Memory B cell (primary cell): Measurements from ENCODE around the gene FAM228A.
A peak's percentile ranks its signal among the peaks of the same experiment; 100 is the strongest.

Experiments
- ATAC-seq: fragments of 150-1000 bp; cut with Tn5 transposase; 2 replicates; pipeline ENCODE4 v1.10.0; 2021; ENCODE audit warnings: low read depth, mild to moderate bottlenecking, moderate library complexity
- DNase-seq, 2 donors: peaks; one replicate each; pipeline ENCODE4 v3.0.0; 2022; ENCODE audit warnings: low spot score in 2 of 2
- H3K27ac Mint-ChIP-seq: one replicate; pipeline ENCODE4 v1.8.0; 2022; ENCODE audit warnings: mild to moderate bottlenecking, moderate library complexity, mixed read lengths
- H3K27me3 Mint-ChIP-seq: one replicate; pipeline ENCODE4 v1.8.0; 2022; ENCODE audit warnings: mixed read lengths
- H3K36me3 Mint-ChIP-seq: one replicate; pipeline ENCODE4 v1.8.0; 2022; ENCODE audit warnings: mild to moderate bottlenecking, mixed read lengths
- H3K4me1 Mint-ChIP-seq: one replicate; pipeline ENCODE4 v1.8.0; 2022; ENCODE audit warnings: mixed read lengths
- H3K4me3 Mint-ChIP-seq: one replicate; pipeline ENCODE4 v1.8.0; 2022; ENCODE audit warnings: mild to moderate bottlenecking, moderate library complexity, mixed read lengths
- H3K9me3 Mint-ChIP-seq: one replicate; pipeline ENCODE4 v1.8.0; 2022; ENCODE audit warnings: mixed read lengths

Gene FAM228A

DNA sequence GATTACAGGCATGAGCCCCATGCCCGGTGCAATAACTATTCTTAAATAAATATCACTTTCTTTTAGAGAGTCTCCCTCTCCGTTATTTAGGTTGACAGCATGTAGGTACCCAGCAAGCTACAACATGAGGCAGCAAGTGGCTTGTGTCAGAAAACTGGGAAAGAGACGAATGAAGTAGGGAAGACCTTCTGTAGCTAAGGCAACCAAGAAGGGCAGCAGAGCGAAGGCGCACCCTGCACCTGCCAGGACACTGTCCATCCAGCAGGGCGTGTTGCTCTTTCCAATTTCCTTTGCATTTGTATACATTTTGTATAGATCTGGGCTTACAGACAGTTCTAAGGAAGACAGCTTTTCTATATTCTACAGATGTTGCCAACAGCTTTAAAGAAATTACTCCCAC, 48.1 kb downstream of the FAM228A start:
- ATAC-seq: no peak
- peaks cover 43% of the 10 kb centered on the region for H3K36me3 Mint-ChIP-seq
- H3K27ac Mint-ChIP-seq: no peak overlapping the region

GRCh38 chr2:24225499-24226242, 50.8 kb downstream of the FAM228A start:
- H3K27ac Mint-ChIP-seq: peak overlapping the region; percentile 42
- H3K4me1 Mint-ChIP-seq: no peaks in the 10 kb centered on the region

More for the DNA sequence above, 48.1 kb downstream of the FAM228A start:
- Mint-ChIP-seq H3K4me1 (no peaks in the 10 kb centered on the region), H3K27me3 (no peaks in the 10 kb centered on the region), H3K4me3 (no peak overlapping the region), H3K9me3 (no peaks in the 10 kb centered on the region)
- DNase-seq: no peak

GRCh38 chr2:24228470-24228869, 53.6 kb downstream of the FAM228A start:
- Mint-ChIP-seq H3K36me3 (peaks cover 19% of the 10 kb centered on the region), H3K4me3 (no peak overlapping the region), H3K9me3 (no peaks in the 10 kb centered on the region), H3K4me1 (no peaks in the 10 kb centered on the region), H3K27me3 (no peaks in the 10 kb centered on the region), H3K27ac (peak overlapping the region; percentile 9)
- no peak for ATAC-seq
- no peak for DNase-seq

More at GRCh38 chr2:24225499-24226242, 50.8 kb downstream of the FAM228A start:
- no peak overlapping the region for H3K4me3 Mint-ChIP-seq
- peaks cover 25% of the 10 kb centered on the region for H3K36me3 Mint-ChIP-seq
- H3K9me3 Mint-ChIP-seq: no peaks in the 10 kb centered on the region
- no peaks in the 10 kb centered on the region for H3K27me3 Mint-ChIP-seq
- no peak for ATAC-seq
- DNase-seq: no peak

DNA sequence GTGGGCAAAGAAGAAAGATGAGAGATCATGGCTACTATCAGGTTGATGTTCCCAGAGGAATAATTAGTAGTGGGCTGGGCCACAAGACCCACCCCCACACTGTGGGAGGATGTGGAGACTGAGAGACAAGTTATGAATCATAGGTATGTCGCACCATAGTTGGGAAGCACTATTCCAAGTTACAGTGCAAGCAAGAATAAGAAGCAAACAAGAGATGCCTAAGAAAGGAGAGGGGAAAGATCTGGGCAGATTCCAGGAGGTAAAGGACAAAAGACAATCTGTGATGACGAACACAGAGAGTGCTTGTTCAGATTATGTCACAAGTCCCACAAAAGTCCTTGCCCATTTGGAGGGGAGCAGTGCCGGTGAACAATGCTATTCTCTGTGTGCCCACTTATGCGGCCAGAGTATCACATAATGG, 56.6 kb downstream of the FAM228A start:
- no peak overlapping the region for H3K4me3 Mint-ChIP-seq
- no peak overlapping the region for H3K27ac Mint-ChIP-seq
- no peak for ATAC-seq
- no peaks in the 10 kb centered on the region for H3K4me1 Mint-ChIP-seq
- no peak for DNase-seq
- no peaks in the 10 kb centered on the region for H3K9me3 Mint-ChIP-seq
- no peaks in the 10 kb centered on the region for H3K27me3 Mint-ChIP-seq
- H3K36me3 Mint-ChIP-seq: peaks cover 22% of the 10 kb centered on the region

DNA sequence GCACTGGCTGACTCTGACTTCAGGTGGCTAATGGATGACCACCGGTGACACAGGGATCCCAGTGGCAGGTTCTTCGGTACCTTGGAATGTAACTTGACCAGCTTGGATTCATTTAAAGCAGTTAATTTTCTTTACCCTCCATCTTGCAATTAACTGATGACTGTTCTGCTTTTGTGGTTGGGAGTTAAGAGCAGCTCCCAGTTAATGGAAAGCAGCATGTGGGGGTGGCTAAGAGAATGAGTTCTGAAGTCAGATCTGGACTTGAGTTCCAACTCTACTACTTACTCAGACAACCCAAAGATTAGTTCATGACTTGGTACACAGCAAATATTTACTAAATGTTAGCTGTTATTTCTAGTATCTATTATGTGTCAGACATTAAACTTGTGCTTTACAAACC, 58.5 kb downstream of the FAM228A start:
- Mint-ChIP-seq H3K4me1 (peaks cover 4% of the 10 kb centered on the region), H3K27me3 (no peaks in the 10 kb centered on the region), H3K36me3 (peaks cover 26% of the 10 kb centered on the region), H3K9me3 (no peaks in the 10 kb centered on the region), H3K27ac (no peak overlapping the region), H3K4me3 (no peak overlapping the region)
- DNase-seq: no peak
- ATAC-seq: no peak

DNA sequence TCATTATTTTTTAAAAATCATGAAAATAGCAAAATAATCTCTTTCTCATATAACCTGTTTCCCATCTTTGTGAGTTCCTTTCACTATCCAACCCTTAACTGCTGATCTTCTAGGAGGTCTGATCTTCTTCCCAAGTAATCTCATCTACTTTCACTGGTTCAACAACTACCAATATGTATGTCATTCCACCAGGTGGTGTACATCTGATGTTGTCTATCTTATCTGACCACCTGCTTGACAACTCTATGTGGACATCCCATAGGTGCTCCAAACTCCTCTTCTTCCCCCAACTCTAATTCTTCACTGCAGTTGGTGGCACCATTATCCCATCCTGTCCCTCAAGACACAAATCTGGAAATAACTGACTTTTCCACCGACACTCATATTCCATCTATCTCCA, 62.5 kb downstream of the FAM228A start:
- Mint-ChIP-seq H3K4me1 (peaks cover 6% of the 10 kb centered on the region), H3K9me3 (no peaks in the 10 kb centered on the region), H3K36me3 (peaks cover 30% of the 10 kb centered on the region), H3K27me3 (no peaks in the 10 kb centered on the region), H3K27ac (peak overlapping the region; percentile 43), H3K4me3 (no peak overlapping the region)
- no peak for ATAC-seq
- DNase-seq: no peak

DNA sequence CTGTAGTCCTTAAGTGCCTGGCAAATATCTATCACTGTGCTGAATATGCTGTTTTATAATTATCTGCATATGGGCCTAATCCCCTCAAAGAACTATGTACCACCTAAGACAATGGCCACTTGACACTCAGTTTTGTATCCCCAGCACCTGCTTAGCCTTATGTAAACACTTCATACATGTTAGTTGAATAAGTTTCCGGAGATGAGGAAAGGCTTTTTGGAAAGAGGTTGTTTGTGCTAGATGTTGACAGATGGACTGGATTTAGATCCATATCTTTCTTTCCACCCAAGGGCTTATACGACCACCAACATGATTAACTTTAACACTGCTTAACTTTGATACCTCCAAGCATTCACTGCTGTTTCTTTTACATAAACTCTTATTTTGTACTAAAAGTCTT, 63.3 kb downstream of the FAM228A start:
- Mint-ChIP-seq H3K27me3 (no peaks in the 10 kb centered on the region), H3K36me3 (peaks cover 29% of the 10 kb centered on the region), H3K4me3 (no peak overlapping the region), H3K27ac (no peak overlapping the region), H3K9me3 (no peaks in the 10 kb centered on the region), H3K4me1 (peaks cover 6% of the 10 kb centered on the region)
- ATAC-seq (no peak), DNase-seq (no peak)

GRCh38 chr2:24239553-24239952, 64.7 kb downstream of the FAM228A start:
- H3K9me3 Mint-ChIP-seq: no peaks in the 10 kb centered on the region
- peaks cover 6% of the 10 kb centered on the region for H3K4me1 Mint-ChIP-seq
- no peak overlapping the region for H3K4me3 Mint-ChIP-seq
- DNase-seq (no peak), ATAC-seq (no peak)
- no peaks in the 10 kb centered on the region for H3K27me3 Mint-ChIP-seq
- no peak overlapping the region for H3K27ac Mint-ChIP-seq
- H3K36me3 Mint-ChIP-seq: peaks cover 22% of the 10 kb centered on the region
